ENCODE results near the gene TMBIM4. TPM values are rescaled to one million over a fixed set of nuclear protein-coding genes. Genes with fewer than 3 reads are reported as not detected.

Gene TMBIM4
- polyA plus RNA-seq, 4 donors: 125 to 155 (median 150) TPM

DNA sequence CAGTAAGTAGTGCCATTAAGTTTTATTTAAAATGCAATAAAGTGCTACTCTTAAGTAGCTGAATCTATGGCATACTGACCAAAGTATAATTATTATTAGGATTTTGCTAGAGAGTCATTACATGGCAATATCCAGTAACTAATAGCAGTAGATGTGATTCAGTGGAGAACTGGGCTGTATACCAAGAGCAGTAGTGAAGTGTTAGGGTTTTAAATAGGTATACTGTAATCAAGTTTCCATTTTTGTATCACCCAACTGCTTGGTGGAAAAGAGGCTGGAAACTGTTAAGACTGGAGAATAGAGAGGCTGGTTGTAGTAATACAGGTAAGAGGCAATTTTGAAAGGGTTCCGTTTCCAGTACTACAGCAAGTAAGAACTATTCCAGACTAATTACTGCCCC is 25.9 kb downstream of the TMBIM4 start:
- DNase-seq (ENCODE audit: low read depth in 4 of 4, low spot score in 2 of 4): no peak

DNA sequence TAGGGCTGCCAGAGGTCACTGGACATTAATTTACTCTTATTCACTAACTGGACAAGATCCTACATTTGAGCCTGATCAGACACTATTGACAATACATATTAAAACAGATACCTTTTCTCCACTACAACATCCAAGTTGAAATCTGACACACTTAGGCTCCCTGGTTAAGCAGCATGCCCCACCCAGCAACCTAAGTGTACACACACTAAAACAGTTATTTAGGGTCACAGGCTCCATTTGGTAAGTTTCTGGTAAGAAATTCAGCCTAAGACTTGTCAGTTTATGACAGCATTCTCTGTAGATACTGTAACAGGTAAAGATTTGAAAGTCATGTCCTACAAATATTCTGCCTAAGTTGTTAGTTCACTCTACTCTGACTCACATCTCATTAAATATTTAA is 27.0 kb downstream of the TMBIM4 start:
- no peak for DNase-seq (ENCODE audit: low read depth in 4 of 4, low spot score in 2 of 4)

DNA sequence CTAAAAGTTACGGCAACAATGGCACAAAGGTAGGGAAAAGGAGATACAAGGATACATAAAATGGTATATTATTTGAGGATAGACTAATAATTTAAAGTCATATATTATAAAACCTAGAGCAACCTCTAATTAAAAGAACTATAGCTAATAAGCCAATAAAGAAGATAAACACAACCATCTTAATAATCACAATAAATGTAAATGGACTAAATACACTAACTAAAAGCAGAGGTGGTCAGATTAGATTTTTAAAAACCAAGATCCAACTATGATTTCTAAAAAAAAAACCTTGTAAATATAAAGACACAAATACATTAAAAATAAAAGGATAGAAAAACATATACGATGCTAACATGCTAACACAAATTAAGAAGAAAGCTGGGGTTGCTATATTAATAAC is 28.5 kb downstream of the TMBIM4 start:
- DNase-seq (ENCODE audit: low read depth in 4 of 4, low spot score in 2 of 4): no peak

DNA sequence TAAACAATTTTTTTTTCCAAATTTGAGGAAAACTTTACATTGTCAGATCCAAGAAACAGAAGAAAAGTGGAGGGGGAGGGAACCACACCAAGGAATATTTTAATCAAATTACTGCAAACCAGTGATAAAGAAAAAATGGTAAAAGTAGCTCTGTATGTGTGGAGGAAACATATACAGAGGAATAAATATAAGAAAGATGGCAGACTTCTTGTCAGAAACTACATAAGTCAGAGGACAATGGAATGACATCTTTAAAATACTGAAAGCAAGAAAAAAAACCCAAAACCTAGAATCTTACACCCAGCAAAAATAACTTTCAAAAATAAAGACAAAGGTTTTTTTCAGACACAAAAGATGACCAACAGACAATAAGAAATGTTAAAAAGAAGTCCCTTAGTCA is 29.1 kb downstream of the TMBIM4 start:
- no peak for DNase-seq (ENCODE audit: low read depth in 4 of 4, low spot score in 2 of 4)

DNA sequence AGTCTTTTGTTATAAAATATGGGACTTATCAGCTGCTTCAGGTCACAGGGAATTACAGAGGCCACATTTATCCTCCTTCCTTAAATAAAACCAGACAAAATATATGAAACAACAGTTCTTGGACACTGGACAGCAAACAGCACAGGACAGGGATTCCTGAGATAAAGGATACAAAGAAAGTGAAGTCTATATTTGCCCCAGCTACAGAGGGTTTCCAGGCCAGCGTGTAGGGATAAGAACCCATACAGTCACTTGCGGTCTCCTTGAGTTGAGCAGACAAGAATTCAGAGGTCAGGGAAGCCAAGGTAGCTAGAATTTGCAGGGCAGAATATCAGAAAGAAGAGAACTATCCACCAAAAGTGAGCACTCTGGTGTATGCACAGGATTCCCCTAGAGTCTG is 30.5 kb downstream of the TMBIM4 start:
- no peak for DNase-seq (ENCODE audit: low read depth in 4 of 4, low spot score in 2 of 4)

DNA sequence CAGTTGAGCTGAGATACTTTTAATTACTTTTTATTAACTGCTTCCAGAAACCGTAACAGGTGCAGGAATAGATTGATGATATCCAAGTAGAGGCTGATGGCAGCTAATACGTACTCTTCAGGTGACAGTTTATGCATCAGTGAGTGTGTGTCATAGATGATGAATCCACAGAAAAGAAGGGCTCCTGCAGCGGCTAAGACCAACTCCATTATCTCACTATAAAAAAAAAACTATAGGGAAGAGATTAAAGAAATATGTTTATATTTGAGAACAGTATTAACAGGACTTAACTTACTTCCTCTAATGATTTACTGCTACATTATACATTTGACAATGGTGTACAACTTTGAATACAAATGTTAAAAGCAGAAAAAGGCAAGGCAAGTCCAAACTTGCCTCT is 31.9 kb downstream of the TMBIM4 start:
- DNase-seq (ENCODE audit: low read depth in 4 of 4, low spot score in 2 of 4): no peak

DNA sequence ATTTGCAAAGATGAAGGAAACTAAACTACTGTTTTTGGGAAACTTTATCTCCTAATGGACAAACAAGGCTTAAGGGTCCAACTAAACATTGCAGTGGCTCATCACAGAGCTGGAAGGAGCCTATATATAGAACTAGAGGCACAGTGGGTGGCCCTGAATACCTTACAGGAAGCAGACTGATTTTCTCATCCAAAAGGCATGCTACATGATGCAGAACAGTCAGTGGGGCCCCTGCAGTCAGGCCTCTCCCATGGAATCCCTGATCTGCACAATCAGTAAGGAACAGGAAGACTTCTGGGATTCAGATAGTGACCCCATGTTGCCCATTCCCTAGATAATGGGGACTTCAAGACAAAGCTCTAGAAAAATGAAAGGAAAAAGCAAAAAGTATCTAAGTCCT is 37.4 kb downstream of the TMBIM4 start:
- no peak for DNase-seq (ENCODE audit: low read depth in 4 of 4, low spot score in 2 of 4)

DNA sequence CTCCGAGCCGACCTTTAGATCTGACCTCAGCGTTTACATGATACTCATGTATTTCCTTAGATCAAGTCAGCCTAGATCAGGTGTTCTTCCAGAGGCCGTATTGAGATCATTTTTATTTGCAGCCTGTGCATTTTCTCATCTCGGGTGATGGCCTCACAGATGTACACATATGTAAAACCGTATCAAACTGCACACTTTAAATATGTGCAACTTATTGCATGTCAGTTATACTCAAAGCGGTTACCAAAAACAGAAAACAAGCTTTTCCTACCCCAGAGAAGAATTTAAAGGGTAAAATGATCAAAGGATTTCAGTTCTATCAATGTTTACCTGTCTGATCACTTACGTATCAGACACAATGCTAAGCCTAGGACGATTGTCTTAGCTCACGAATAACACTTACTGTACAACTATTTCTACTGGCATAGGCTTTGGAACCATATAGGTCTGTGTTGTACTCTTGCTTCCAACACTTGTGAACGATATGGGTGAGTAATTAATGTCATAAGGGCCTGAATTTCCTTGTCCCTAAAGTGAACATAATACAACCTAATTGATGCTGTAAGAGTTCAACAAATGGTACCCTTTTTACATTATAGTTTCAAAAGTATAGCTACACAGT is 38.6 kb downstream of the TMBIM4 start:
- DNase-seq (ENCODE audit: low read depth in 4 of 4, low spot score in 2 of 4): no peak

DNA sequence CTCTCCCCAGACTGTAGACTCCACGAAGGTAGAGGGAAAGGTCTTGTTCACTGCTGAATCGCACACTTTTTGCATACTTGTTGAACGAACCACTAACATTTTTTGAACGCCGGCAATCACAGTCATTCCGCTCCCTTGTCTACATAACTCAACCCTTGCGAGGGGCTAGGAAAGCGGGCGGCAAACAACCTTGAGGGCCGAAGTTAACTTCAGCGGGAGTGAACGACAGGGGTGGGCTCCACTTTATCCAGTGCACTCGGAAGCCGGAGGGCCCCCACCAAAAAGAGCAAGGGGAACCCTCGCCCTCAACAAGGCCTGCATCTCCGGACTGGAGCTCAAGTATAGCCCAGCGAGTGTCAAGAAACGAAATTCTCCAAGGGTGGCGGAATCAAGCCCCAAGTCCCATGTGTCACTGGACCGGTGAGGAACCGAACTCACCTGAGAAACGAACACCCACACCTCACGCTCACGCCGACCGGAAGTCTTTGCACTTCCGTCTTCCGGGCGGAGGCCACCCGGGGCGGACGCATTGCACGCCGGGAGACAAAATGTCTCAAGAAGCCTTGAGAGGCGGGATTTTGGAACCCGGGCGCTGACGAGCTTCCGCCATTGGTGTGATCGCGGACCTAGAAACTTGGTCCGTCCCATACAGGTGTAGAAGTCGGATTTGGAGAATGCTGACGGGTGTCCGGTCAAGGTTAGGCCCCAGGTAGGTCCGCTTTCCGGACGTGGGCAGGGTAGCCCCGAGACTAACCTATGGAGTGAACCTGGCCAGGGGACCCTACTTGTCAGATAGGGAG is 39.3 kb downstream of the TMBIM4 start, which contains the start of gene LLPH:
Gene LLPH, minus strand, starts transcription at position 484 of the 800 bp plus-strand sequence. CDS start 1,644 bp downstream, outside the sequence.
- DNase-seq (ENCODE audit: low read depth in 4 of 4, low spot score in 2 of 4): peak in 3 of 4 donors; percentile 74 to 90 (median 75)

DNA sequence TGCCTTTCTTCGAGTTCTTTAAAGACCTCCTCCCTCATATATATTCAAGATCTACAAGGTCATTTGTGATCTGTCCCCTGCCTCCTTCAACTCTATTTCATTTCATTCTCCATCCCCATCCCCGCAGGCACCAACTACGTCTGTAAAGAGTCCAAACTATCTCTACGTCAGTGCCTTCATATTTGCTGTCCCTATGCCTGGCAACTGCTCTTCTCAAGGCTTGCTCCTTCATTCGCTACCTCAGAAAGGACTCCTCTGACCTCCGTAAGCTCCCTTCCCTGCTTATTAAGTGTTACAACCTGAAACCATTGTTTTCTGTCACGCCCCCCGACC is 39.9 kb downstream of the TMBIM4 start:
- DNase-seq (ENCODE audit: low read depth in 4 of 4, low spot score in 2 of 4): no peak

DNA sequence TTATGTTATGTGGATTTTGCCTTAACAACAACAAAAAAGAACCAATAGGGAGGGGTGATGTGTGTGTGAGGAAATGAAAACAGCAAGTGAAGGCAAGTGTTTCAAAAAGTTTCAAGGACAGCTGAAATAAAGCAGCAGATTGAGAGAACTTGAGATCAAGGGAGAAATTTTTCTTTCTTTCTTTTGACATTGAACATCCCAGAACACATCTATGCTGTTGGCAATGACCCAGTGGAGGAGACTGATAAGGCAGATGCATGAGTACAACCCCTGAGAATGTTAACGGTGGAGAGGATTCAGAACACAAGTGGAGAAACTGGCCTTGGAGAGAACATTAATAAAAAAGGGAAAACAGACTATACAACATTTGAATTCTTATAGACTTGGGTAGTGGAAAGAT is 42.1 kb downstream of the TMBIM4 start:
- no peak for DNase-seq (ENCODE audit: low read depth in 4 of 4, low spot score in 2 of 4)

DNA sequence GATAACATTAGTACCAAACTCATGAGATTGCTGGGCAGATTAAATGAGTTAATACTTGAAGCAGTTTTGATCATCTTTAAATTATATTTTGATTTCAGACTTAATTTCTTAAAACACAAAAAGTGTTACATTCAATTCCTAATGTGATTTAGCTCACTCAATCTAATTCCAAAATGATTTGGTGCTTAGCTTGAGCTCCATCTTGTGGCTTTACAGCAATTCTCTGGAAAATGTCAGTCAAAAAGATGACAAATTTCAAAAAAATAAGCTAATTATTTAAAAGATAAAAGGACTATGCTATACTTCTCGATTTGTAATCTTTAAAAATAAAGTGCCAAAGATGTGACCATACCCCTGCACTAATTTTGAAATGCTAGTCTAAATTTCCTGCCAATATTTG is 49.3 kb downstream of the TMBIM4 start:
- DNase-seq (ENCODE audit: low read depth in 4 of 4, low spot score in 2 of 4): no peak

DNA sequence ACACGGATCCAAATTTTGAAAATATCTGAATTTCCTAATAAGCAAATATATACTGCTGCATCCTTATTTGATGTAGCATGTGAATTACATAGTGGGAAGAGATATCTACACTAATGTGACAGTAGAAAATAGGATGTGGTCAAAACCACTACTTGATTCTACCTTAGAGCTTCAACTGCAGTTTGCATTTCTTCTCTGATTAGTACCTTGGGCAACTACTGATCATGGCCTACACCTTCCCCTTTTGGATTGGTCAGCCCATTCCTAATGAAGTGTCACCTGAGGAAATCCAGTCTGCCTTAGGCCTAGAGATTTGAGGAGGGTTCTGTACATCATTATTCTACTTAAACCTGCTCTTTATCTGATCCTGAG is 49.9 kb downstream of the TMBIM4 start:
- no peak for DNase-seq (ENCODE audit: low read depth in 4 of 4, low spot score in 2 of 4)

DNA sequence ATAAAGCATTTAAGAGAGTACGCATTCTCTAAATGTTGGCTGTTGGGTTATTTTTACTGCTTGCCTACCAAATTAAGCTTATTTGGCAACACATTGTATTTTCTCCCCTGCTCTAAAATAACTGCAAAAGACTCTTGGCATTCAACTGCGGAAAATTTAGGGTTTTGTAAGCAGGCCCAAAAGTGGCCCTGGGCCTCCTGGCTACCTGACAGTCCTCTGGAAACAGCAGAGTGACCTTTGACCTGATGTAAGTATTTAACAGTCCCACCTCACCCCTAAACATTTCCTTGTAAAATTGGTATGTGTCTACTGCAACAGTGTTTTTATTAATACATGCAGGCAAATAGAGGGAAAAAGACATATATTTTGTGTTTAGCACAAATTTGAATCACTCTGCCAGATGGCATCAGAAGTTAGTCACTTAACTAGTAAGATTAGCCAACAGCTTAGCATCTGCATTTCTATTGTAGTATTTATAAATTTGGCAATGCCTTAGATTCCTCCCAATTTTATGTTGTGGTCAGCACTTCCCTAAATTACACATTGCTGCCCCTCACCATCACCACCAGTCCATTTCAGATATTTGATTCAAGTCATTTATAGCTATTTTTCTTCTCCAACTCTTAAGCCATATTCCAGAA is 50.4 kb downstream of the TMBIM4 start:
- DNase-seq (ENCODE audit: low read depth in 4 of 4, low spot score in 2 of 4): no peak

DNA sequence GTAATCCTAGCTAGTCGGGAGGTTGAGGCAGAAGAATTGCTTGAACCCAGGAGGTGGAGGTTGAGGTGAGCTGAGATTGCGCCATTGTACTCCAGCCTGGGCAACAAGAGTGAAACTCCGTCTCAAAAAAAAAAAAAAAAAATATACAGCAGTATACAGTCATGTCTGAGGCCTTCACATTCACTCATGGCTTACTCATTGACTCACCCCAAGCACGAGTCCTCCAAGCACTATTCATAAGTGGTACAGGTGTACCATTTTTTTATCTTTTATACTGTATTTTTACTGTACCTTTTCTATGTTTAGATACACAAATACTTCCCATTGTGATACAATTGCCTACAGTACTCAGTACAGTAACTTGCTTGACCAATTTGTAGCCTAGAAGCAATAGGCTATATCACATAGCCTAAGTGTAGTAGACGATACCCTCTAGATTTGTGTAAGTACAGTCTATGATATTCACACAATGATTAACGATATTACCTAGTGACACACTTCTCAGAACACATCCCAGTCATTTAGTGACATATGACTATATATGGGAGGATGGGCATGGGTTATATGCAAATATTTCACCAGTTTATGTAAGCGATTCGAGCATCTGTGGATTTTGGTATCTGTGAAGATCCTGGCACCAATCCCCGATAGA is 51.4 kb downstream of the TMBIM4 start:
- no peak for DNase-seq (ENCODE audit: low read depth in 4 of 4, low spot score in 2 of 4)

DNA sequence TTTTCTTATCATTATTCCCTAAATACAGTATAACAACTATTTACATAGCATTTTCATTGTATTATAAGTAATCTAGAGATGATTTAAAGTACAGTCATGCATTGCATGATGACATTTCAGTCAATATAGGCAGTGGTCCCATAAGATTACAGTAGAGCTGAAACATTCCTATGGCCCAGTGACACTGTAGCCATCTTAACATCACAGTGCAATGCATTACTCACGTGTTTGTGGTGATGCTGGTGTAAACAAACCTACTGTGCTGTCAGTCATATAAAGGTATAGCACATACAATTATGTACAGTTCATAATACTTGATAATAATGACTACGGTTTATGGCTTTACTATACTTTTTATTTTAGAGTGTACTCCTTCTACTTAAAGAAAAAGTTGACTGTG is 52.6 kb downstream of the TMBIM4 start:
- no peak for DNase-seq (ENCODE audit: low read depth in 4 of 4, low spot score in 2 of 4)

DNA sequence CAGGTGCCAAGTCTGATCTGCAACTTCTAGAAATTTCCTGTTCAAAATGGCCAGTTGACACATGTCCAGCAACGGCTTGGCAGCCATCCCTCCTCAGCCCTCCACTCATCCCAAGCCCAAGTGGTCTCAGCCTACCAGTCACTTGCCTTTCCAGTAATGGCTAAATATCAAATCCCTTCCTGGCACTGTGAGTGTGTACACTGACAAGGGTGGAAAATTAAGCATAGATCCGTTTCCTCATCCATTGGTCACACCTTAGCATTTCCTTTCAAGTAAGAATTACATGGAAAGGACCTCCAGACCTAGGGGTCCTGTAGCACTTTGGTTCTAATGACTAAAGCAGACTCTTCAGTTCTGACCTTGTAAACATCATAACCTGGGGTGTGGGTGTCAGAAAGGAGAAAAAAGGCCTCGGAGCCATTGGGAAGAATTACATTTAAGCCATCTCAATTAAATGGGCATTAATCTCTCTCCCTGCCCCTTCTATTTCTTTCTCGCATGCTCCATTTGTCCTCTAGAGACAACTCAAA is 54.7 kb downstream of the TMBIM4 start:
- no peak for DNase-seq (ENCODE audit: low read depth in 4 of 4, low spot score in 2 of 4)

DNA sequence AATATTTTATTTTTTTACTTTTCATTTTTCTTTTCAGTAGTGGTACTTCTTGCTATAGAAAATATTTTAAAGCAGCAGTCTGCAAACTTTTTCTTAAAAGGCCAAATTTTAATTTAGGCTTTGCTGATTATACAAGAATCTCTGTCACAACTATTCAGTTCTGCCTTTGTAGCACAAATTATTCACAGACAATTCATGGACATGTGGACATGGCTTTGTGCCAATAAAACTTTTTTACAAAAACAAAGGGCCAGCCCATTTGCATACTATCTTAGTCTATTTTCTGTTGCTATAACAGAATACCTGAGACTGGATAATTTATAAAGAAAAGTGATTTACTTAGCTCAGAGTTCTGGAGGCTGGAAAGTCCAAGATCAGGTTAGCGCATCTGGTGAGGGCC is 56.3 kb downstream of the TMBIM4 start:
- no peak for DNase-seq (ENCODE audit: low read depth in 4 of 4, low spot score in 2 of 4)

DNA sequence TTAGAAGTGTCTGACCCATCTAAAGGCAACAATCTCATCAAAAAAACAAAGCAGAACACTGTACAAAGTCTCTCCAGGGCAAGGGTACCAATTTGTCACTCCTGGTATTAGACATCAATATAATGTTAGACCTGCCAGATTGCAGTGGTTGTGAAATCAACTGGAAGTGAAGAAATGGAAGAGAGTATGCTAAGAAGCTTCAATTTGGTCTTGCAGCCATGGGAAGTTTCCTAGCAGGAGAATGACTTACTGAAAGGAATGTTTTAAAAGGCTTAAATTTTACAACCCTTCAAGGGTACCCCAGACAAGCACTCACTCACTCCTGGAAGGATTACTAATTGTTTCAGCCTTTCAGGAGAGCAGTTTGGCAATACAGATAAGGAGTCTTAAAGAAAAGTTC is 58.2 kb downstream of the TMBIM4 start:
- no peak for DNase-seq (ENCODE audit: low read depth in 4 of 4, low spot score in 2 of 4)

DNA sequence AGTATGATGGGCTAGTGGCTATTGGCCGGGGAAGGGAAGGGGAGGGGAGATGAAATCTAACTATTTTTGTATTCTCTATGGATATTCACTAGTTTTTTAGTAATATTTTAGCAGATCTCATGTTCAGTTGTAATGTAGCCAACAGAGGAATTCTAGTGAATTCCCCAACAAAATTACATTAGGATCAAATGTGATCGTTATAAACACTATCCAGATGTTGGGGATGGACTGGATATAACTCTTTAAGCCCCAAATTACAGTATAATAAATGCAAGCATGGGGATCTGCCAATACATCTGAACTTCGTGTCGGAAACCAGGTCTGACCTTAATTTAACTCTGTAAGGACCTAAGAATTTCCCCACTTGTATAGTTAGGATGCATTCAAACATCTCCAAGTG is 60.7 kb downstream of the TMBIM4 start:
- DNase-seq (ENCODE audit: low read depth in 4 of 4, low spot score in 2 of 4): no peak

DNA sequence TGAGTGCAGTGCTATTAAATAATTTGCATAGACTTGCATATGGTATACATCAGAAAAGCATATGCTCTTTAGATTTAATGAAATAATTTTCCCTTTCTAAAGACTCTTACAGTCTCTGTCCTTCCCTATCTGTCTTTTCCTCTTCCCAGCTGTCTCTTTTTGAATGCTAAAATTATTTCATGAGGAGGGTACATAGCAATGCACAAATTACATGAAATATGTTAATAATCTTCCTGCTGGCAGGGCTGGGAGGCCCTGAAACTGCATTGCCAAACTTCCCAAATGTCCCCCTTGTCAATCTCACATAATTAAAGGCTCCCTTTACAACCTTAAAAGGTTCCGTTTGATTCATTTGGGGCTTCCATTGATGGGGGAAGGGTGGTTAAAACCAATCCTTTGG is 61.4 kb downstream of the TMBIM4 start:
- DNase-seq (ENCODE audit: low read depth in 4 of 4, low spot score in 2 of 4): no peak

All from left renal cortex interstitium (tissue), 4 donors.